ENCODE measurements around the gene MYO7A. TPM values are rescaled to one million over a fixed set of nuclear protein-coding genes. Genes with fewer than 3 reads are reported as not detected.

MYO7A gene
- total RNA-seq, 1 experiment from 2014 or later = 2.5 TPM

DNA sequence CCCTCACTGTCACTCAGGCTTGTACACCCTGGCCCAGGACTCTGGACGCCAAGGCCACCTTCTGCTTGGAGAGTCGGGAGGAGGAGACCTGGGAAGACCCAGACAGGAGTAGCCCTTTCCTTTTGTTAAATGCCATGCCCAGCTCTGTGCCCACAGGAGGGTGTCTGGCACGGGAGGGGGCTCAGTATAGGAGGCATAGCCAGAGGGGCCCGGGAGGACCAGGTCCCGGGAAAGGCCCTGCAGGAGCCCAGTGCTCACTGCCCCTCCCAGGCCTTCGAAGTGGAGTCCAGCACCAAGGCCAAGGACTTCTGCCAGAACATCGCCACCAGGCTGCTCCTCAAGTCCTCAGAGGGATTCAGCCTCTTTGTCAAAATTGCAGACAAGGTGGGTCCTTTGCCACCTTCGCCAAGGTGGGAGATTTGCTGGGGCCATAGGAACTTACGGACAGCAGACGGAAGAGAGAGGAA, 79.0 kb downstream of the MYO7A start:
- Mint-ChIP-seq H3K27ac (0 out of 2 replicates have a peak overlapping the region, but pooled peaks have one; percentile 50), H3K36me3 (no peaks in the 10 kb centered on the region), H3K4me3 (no peak overlapping the region), H3K27me3 (ENCODE audit: low read depth) (no peaks in the 10 kb centered on the region), H3K4me1 (peaks cover 4% of the 10 kb centered on the region; the same call in 1 of the 2 replicates), H3K9me3 (no peaks in the 10 kb centered on the region)
- ChIA-PET POLR2A (no interaction called here), CTCF (no interaction called here)
- DNase-seq (ENCODE audit: low spot score) (no peak), ATAC-seq (no peak)
- no peak for TF ChIP-seq AFF4 (CRISPR knock-in tag; IDR thresholded peaks at IDR 0.05; ENCODE audit: borderline replicate concordance)
- TF ChIP-seq ARID4B (CRISPR knock-in tag; IDR thresholded peaks at IDR 0.05; ENCODE audit: borderline replicate concordance) = no peak
- no peak for TF ChIP-seq SMAD3 (CRISPR knock-in tag; IDR thresholded peaks at IDR 0.05; ENCODE audit: borderline replicate concordance)
- no peak for TF ChIP-seq HMGA2 (CRISPR knock-in tag; IDR thresholded peaks at IDR 0.05)
- no peak for TF ChIP-seq ZBTB43 (CRISPR knock-in tag; IDR thresholded peaks at IDR 0.05)
- TF ChIP-seq, protein P1, sequence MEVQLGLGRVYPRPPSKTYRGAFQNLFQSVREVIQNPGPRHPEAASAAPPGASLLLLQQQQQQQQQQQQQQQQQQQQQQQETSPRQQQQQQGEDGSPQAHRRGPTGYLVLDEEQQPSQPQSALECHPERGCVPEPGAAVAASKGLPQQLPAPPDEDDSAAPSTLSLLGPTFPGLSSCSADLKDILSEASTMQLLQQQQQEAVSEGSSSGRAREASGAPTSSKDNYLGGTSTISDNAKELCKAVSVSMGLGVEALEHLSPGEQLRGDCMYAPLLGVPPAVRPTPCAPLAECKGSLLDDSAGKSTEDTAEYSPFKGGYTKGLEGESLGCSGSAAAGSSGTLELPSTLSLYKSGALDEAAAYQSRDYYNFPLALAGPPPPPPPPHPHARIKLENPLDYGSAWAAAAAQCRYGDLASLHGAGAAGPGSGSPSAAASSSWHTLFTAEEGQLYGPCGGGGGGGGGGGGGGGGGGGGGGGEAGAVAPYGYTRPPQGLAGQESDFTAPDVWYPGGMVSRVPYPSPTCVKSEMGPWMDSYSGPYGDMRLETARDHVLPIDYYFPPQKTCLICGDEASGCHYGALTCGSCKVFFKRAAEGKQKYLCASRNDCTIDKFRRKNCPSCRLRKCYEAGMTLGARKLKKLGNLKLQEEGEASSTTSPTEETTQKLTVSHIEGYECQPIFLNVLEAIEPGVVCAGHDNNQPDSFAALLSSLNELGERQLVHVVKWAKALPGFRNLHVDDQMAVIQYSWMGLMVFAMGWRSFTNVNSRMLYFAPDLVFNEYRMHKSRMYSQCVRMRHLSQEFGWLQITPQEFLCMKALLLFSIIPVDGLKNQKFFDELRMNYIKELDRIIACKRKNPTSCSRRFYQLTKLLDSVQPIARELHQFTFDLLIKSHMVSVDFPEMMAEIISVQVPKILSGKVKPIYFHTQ (CRISPR knock-in tag; IDR thresholded peaks at IDR 0.05) = no peak
- no peak for TF ChIP-seq FOXJ3 (CRISPR knock-in tag; IDR thresholded peaks at IDR 0.05; ENCODE audit: borderline replicate concordance)
- TF ChIP-seq OVOL2 (CRISPR knock-in tag; IDR thresholded peaks at IDR 0.05; ENCODE audit: borderline replicate concordance) = no peak
- TF ChIP-seq, protein P2, sequence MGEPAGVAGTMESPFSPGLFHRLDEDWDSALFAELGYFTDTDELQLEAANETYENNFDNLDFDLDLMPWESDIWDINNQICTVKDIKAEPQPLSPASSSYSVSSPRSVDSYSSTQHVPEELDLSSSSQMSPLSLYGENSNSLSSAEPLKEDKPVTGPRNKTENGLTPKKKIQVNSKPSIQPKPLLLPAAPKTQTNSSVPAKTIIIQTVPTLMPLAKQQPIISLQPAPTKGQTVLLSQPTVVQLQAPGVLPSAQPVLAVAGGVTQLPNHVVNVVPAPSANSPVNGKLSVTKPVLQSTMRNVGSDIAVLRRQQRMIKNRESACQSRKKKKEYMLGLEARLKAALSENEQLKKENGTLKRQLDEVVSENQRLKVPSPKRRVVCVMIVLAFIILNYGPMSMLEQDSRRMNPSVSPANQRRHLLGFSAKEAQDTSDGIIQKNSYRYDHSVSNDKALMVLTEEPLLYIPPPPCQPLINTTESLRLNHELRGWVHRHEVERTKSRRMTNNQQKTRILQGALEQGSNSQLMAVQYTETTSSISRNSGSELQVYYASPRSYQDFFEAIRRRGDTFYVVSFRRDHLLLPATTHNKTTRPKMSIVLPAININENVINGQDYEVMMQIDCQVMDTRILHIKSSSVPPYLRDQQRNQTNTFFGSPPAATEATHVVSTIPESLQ (CRISPR knock-in tag; IDR thresholded peaks at IDR 0.05) = no peak
- no peak for TF ChIP-seq GABPB1 (CRISPR knock-in tag; IDR thresholded peaks at IDR 0.05)
- TF ChIP-seq MYBL2 (CRISPR knock-in tag; IDR thresholded peaks at IDR 0.05) = no peak
- TF ChIP-seq, protein P3, sequence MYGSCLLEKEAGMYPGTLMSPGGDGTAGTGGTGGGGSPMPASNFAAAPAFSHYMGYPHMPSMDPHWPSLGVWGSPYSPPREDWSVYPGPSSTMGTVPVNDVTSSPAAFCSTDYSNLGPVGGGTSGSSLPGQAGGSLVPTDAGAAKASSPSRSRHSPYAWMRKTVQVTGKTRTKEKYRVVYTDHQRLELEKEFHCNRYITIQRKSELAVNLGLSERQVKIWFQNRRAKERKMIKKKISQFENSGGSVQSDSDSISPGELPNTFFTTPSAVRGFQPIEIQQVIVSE (CRISPR knock-in tag; IDR thresholded peaks at IDR 0.05; ENCODE audit: borderline replicate concordance) = no peak
- TF ChIP-seq USF2 (CRISPR knock-in tag; IDR thresholded peaks at IDR 0.05) = no peak
- TF ChIP-seq PREB (CRISPR knock-in tag; IDR thresholded peaks at IDR 0.05; ENCODE audit: borderline replicate concordance) = no peak
- no peak for TF ChIP-seq KAT7 (CRISPR knock-in tag; IDR thresholded peaks at IDR 0.05; ENCODE audit: borderline replicate concordance)
- no peak for TF ChIP-seq STAT6 (CRISPR knock-in tag; conservative IDR thresholded peaks at IDR 0.05; ENCODE audit: low read depth)
